SK-N-SH (cell line): ENCODE data around the gene TBC1D13. TPM values are rescaled to one million over a fixed set of nuclear protein-coding genes. Genes with fewer than 3 reads are reported as not detected.

Source experiments
- CTCF ChIA-PET: fragments of 300-600, 350-600 bp; formaldehyde crosslinking; extraction: SDS; loops from one replicate; lab custom pipeline; 2021; lab: Yijun Ruan, JAX
- POLR2A ChIA-PET: fragments of 350-600 bp; sonication (Branson Sonifier 250); formaldehyde crosslinking; extraction: SDS; loops from one replicate; lab custom pipeline; 2020; ENCODE audit warnings: antibody characterized with exemption, inconsistent platforms; lab: Yijun Ruan, JAX
- DNase-seq: peaks from one replicate; pipeline ENCODE4 v3.0.0; 2012
- H2AFZ ChIP-seq: fragments of 200-600 bp; sonication (generic); 2 replicates; pipeline ENCODE4 v1.8.1; 2016; ENCODE audit warnings: antibody characterized with exemption, mild to moderate bottlenecking, low read depth
- H3F3A ChIP-seq: fragments of 200-600 bp; sonication (generic); replicated peaks from 2 replicates; pipeline ENCODE3; 2016; ENCODE audit warnings: antibody characterized with exemption, mild to moderate bottlenecking; ENCODE audit not compliant: insufficient read depth
- H3K27ac ChIP-seq, 2 experiments: fragments of 200-500 bp in 1 of 2; fragments of 200-600 bp in 1 of 2; sonication (Bioruptor generic) in 1 of 2; sonication (generic), shearing (Covaris generic) in 1 of 2; 2 replicates each; pipeline versions ENCODE4 v1.5.1 to v1.6.1; 2014 to 2016; ENCODE audit warnings: low read depth in 2 of 2, inconsistent platforms in 1 of 2, low read length in 1 of 2, mild to moderate bottlenecking in 1 of 2, mixed read lengths in 1 of 2
- H3K27me3 ChIP-seq: fragments of 200-600 bp; sonication (generic), shearing (Covaris generic); 2 replicates; pipeline ENCODE4 v1.6.1; 2016; ENCODE audit warnings: mixed run types; ENCODE audit not compliant: insufficient read depth
- H3K36me3 ChIP-seq, 2 experiments: fragments of 200-500 bp in 1 of 2; fragments of 200-600 bp in 1 of 2; sonication (Bioruptor generic) in 1 of 2; sonication (generic) in 1 of 2; replicated peaks in 1 of 2; 2 replicates each; pipeline versions ENCODE3 to v1.5.1; 2014 to 2016; ENCODE audit warnings: low read length in 1 of 2, mild to moderate bottlenecking in 1 of 2; ENCODE audit not compliant: insufficient read depth in 2 of 2, control insufficient read depth in 1 of 2
- H3K4me1 ChIP-seq, 2 experiments: fragments of 200-500 bp in 1 of 2; fragments of 200-600 bp in 1 of 2; sonication (Bioruptor generic) in 1 of 2; sonication (generic), shearing (Covaris generic) in 1 of 2; 2 replicates each; pipeline versions ENCODE4 v1.5.1 to v1.6.1; 2014 to 2016; ENCODE audit warnings: low read depth in 1 of 2, low read length in 1 of 2, mixed run types in 1 of 2; ENCODE audit not compliant: insufficient read depth in 2 of 2, control insufficient read depth in 1 of 2
- H3K4me2 ChIP-seq: fragments of 200-600 bp; sonication (generic), shearing (Covaris generic); 2 replicates; pipeline ENCODE4 v1.6.1; 2017; ENCODE audit warnings: mixed run types
- H3K4me3 ChIP-seq, 2 experiments: fragments of 200-500 bp in 1 of 2; fragments of 200-600 bp in 1 of 2; sonication (Bioruptor generic) in 1 of 2; sonication (generic), shearing (Covaris generic) in 1 of 2; 2 replicates each; pipeline versions ENCODE4 v1.5.1 to v1.8.1; 2014 to 2016; ENCODE audit warnings: low read depth in 2 of 2, inconsistent platforms in 1 of 2, low read length in 1 of 2, mild to moderate bottlenecking in 1 of 2, mixed read lengths in 1 of 2, moderate library complexity in 1 of 2
- H3K79me2 ChIP-seq: fragments of 200-600 bp; sonication (generic); 2 replicates; pipeline ENCODE4 v1.8.1; 2017; ENCODE audit warnings: mild to moderate bottlenecking; ENCODE audit not compliant: insufficient read depth
- H3K9ac ChIP-seq: fragments of 200-600 bp; sonication (generic); 2 replicates; pipeline ENCODE4 v1.6.1; 2017; ENCODE audit warnings: mixed run types
- H3K9me2 ChIP-seq: fragments of 200-600 bp; sonication (generic); 2 replicates; pipeline ENCODE4 v1.6.1; 2017; ENCODE audit warnings: mixed run types
- H3K9me3 ChIP-seq: fragments of 200-600 bp; sonication (generic); 2 replicates; pipeline ENCODE4 v1.6.1; 2017; ENCODE audit warnings: mixed run types, mild to moderate bottlenecking, moderate library complexity
- H4K20me1 ChIP-seq: fragments of 200-600 bp; sonication (generic); 2 replicates; pipeline ENCODE4 v1.6.1; 2017; ENCODE audit warnings: mild to moderate bottlenecking, mixed run types; ENCODE audit not compliant: insufficient read depth
- EP300 ChIP-seq, 2 experiments: IDR thresholded peaks; 2 replicates each; pipeline versions ENCODE4 v1.4.0 to v1.6.1; 2012; ENCODE audit warnings: borderline replicate concordance in 1 of 2, low read depth in 1 of 2, low read length in 1 of 2
- EZH2phosphoT487 ChIP-seq: fragments of 200-600 bp; sonication (generic); IDR thresholded peaks from 2 replicates; pipeline ENCODE4 v1.6.1; 2017; ENCODE audit warnings: low read depth, mixed run types, mild to moderate bottlenecking, antibody characterized with exemption, moderate library complexity, borderline replicate concordance
- JUND ChIP-seq: IDR thresholded peaks from 2 replicates; pipeline ENCODE4 v1.4.0; 2012
- MEF2A ChIP-seq: IDR thresholded peaks from 2 replicates; pipeline ENCODE4 v1.4.0; 2012; ENCODE audit warnings: low read depth, borderline replicate concordance
- MXI1 ChIP-seq: IDR thresholded peaks from 2 replicates; pipeline ENCODE4 v1.6.1; 2012; ENCODE audit warnings: mild to moderate bottlenecking, low read depth, low read length, improper control_type of control experiment
- NFIC ChIP-seq: IDR thresholded peaks from 2 replicates; pipeline ENCODE4 v1.4.0; 2012; ENCODE audit warnings: borderline replicate concordance
- POLR2AphosphoS5 ChIP-seq: IDR thresholded peaks from 2 replicates; pipeline ENCODE4 v1.6.1; 2012; ENCODE audit warnings: low read depth, low read length
- RAD21 ChIP-seq: IDR thresholded peaks from 2 replicates; pipeline ENCODE4 v1.6.1; 2012; ENCODE audit warnings: mild to moderate bottlenecking, low read length
- SMC3 ChIP-seq: IDR thresholded peaks from 2 replicates; pipeline ENCODE4 v1.6.1; 2012; ENCODE audit warnings: low read depth, low read length, improper control_type of control experiment
- TCF12 ChIP-seq: IDR thresholded peaks from 2 replicates; pipeline ENCODE4 v1.4.0; 2012
- TEAD4 ChIP-seq: IDR thresholded peaks from 2 replicates; pipeline ENCODE4 v1.4.0; 2012; ENCODE audit warnings: mild to moderate bottlenecking, borderline replicate concordance; ENCODE audit not compliant: insufficient read depth
- WGBS: methylation state at CpG from one replicate; pipeline ENCODE4 v1.1.6; 2017; ENCODE audit warnings: low lambda C conversion rate; 5-methylcytosine and 5-hydroxymethylcytosine counted together
- polyA plus RNA-seq, 3 experiments: library from polyadenylated mRNA; depleted of rRNA; stranded (reverse); fragments of >200 nt; gene quantifications; 2 replicates each; pipeline ENCODE4 v1.2.3, GENCODE V29; 2012
- TF ChIP-seq, protein P1 (sequence below): fragments of 200-600 bp; sonication (generic); IDR thresholded peaks from 2 replicates; pipeline ENCODE4 v1.6.1; 2017; ENCODE audit warnings: antibody characterized with exemption, mild to moderate bottlenecking, moderate library complexity
- TF ChIP-seq, protein P2 (sequence below): IDR thresholded peaks from 2 replicates; pipeline ENCODE4 v1.4.0; 2012; ENCODE audit warnings: low read depth, borderline replicate concordance

TBC1D13 gene
- polyA plus RNA-seq, 1 of the 3 experiments (the other 2 are of a cell fraction) = 19.1 TPM

- TF ChIP-seq, protein P1, sequence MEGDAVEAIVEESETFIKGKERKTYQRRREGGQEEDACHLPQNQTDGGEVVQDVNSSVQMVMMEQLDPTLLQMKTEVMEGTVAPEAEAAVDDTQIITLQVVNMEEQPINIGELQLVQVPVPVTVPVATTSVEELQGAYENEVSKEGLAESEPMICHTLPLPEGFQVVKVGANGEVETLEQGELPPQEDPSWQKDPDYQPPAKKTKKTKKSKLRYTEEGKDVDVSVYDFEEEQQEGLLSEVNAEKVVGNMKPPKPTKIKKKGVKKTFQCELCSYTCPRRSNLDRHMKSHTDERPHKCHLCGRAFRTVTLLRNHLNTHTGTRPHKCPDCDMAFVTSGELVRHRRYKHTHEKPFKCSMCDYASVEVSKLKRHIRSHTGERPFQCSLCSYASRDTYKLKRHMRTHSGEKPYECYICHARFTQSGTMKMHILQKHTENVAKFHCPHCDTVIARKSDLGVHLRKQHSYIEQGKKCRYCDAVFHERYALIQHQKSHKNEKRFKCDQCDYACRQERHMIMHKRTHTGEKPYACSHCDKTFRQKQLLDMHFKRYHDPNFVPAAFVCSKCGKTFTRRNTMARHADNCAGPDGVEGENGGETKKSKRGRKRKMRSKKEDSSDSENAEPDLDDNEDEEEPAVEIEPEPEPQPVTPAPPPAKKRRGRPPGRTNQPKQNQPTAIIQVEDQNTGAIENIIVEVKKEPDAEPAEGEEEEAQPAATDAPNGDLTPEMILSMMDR = no peak
- TF ChIP-seq TCF12 (no peak), SMC3 (no peak; the same call in 1 of the 2 replicates), EP300 (IDR thresholded peaks at IDR 0.05; ENCODE audit: borderline replicate concordance in 1 of 2, low read depth in 1 of 2, low read length in 1 of 2) (peak in 1 of 2 experiments; percentile 79; a peak in 1 of 4 replicates), TEAD4 (no peak), MXI1 (peak; percentile 72; the same call in 1 of the 2 replicates), RAD21 (no peak), EZH2phosphoT487 (no peak), POLR2AphosphoS5 (peak; percentile 60), MEF2A (no peak), NFIC (no peak)
- TF ChIP-seq, protein P2, sequence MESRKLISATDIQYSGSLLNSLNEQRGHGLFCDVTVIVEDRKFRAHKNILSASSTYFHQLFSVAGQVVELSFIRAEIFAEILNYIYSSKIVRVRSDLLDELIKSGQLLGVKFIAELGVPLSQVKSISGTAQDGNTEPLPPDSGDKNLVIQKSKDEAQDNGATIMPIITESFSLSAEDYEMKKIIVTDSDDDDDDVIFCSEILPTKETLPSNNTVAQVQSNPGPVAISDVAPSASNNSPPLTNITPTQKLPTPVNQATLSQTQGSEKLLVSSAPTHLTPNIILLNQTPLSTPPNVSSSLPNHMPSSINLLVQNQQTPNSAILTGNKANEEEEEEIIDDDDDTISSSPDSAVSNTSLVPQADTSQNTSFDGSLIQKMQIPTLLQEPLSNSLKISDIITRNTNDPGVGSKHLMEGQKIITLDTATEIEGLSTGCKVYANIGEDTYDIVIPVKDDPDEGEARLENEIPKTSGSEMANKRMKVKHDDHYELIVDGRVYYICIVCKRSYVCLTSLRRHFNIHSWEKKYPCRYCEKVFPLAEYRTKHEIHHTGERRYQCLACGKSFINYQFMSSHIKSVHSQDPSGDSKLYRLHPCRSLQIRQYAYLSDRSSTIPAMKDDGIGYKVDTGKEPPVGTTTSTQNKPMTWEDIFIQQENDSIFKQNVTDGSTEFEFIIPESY = no peak; the same call in 1 of the 2 replicates
Measured at GRCh38 chr9:128786681-128787601, at the start of gene TBC1D13 (continued).

DNA sequence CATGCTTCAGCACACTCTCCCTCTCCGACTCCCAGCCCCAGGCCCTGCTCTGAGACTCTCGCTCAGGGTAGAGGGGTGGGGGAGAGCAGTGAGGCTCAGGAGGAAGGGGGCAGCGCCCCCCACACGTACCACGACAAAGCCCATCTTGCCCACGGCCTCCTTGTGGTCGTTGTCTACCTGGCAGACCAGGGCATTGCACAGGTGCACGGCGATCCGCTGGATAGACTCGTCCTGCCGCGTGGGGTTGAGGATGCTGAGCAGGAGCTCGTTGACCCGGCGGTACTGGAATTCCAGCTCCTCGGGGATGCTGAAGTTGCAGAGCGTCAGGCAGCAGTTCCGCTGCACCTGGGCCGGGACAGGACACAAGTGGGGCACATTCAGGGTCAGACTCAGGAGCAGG lies 44.7 kb upstream of the TBC1D13 start:
- ChIA-PET POLR2A (no interaction called here), CTCF (interaction anchor here (0.6 to 1.5 kb wide), 2 partner anchors 31 to 39 kb away, joined by 3 to 4 read pairs; no protein-coding TSS in a partner anchor)
- WGBS = 87% methylated on average over 14 of the region's 20 CpGs
- Histone ChIP-seq H3K27ac (no peak overlapping the region), H3K36me3 (no peaks in the 10 kb centered on the region), H4K20me1 (no peaks in the 10 kb centered on the region), H3F3A (peaks cover 3% of the 10 kb centered on the region), H3K4me3 (no peak overlapping the region), H3K4me1 (no peaks in the 10 kb centered on the region), H3K9me2 (no peaks in the 10 kb centered on the region), H2AFZ (no peak overlapping the region), H3K27me3 (no peaks in the 10 kb centered on the region)
- TF ChIP-seq JUND = no peak
- TF ChIP-seq, all 33 proteins: peak for 0
- Histone ChIP-seq H3K4me2 (no peak overlapping the region), H3K79me2 (no peaks in the 10 kb centered on the region), H3K9me3 (no peaks in the 10 kb centered on the region), H3K9ac (no peak overlapping the region)
- no peak for DNase-seq
